NCI-H2196 (cell line): ENCODE measurements around the gene ANKRD9.

Experiments
- DNase-seq: peaks from one replicate; lab custom pipeline; 2025; ENCODE audit not compliant: unreplicated experiment; lab: John Stamatoyannopoulos, UW

Gene ANKRD9

GRCh38 chr14:102479107-102479506 lies 30.5 kb downstream of the ANKRD9 start:
- DNase-seq, result no peak

GRCh38 chr14:102474934-102475333 lies 34.6 kb downstream of the ANKRD9 start:
- DNase-seq, result peak; percentile 35

- DNase-seq, result no peak
Measured at GRCh38 chr14:102473559-102473958, 36.0 kb downstream of the ANKRD9 start.

- DNase-seq, result no peak
Measured at GRCh38 chr14:102472791-102473150, 36.8 kb downstream of the ANKRD9 start.

- no peak for DNase-seq
Measured at GRCh38 chr14:102471921-102472790, 37.4 kb downstream of the ANKRD9 start.

- no peak for DNase-seq
Measured at GRCh38 chr14:102469261-102469660, 40.3 kb downstream of the ANKRD9 start.

GRCh38 chr14:102464846-102465341 lies 44.7 kb downstream of the ANKRD9 start:
- DNase-seq, result no peak

GRCh38 chr14:102464006-102464405 lies 45.6 kb downstream of the ANKRD9 start:
- DNase-seq, result no peak

- no peak for DNase-seq
Measured at GRCh38 chr14:102462391-102462790, 47.2 kb downstream of the ANKRD9 start.

- DNase-seq, result no peak
Measured at GRCh38 chr14:102461490-102462338, 47.9 kb downstream of the ANKRD9 start.

GRCh38 chr14:102457509-102457908 lies 52.1 kb downstream of the ANKRD9 start:
- DNase-seq, result no peak

- no peak for DNase-seq
Measured at GRCh38 chr14:102454711-102455110, 54.9 kb downstream of the ANKRD9 start.

- no peak for DNase-seq
Measured at GRCh38 chr14:102452302-102452701, 57.3 kb downstream of the ANKRD9 start.
